Activated CD4-positive, alpha-beta memory T cell treated with anti-CD3 and anti-CD28 coated beads for 36 hours (primary cell): Measurements from ENCODE around the gene CMBL. TPM values are rescaled to one million over a fixed set of nuclear protein-coding genes. Genes with fewer than 3 reads are reported as not detected.
A peak's percentile ranks its signal among the peaks of the same experiment; 100 is the strongest.
"Not testable (repeated sequence)": the region's sequence is repeated elsewhere in the genome, so short reads cannot be mapped to it uniquely, and the experiment has no call there.

Experiments used
- CTCF ChIA-PET: fragments of 350-600 bp; sonication (Branson Sonifier 250); formaldehyde crosslinking; loops from one replicate; lab custom pipeline; 2021; ENCODE audit warnings: antibody characterized with exemption, inconsistent platforms; lab: Charles Lee
- POLR2A ChIA-PET: fragments of 350-600 bp; sonication (Branson Sonifier 250); formaldehyde crosslinking; loops from one replicate; lab custom pipeline; 2021; ENCODE audit warnings: antibody characterized with exemption; lab: Charles Lee
- DNase-seq: peaks from one replicate; pipeline ENCODE4 v3.0.0-alpha.2; 2020
- H3K27ac Mint-ChIP-seq: one replicate; pipeline ENCODE4 v1.8.0; 2021; ENCODE audit warnings: mixed read lengths
- H3K27me3 Mint-ChIP-seq: one replicate; pipeline ENCODE4 v1.8.0; 2021; ENCODE audit warnings: mixed read lengths
- H3K36me3 Mint-ChIP-seq: one replicate; pipeline ENCODE4 v1.8.0; 2021; ENCODE audit warnings: mixed read lengths
- H3K4me1 Mint-ChIP-seq: one replicate; pipeline ENCODE4 v1.8.0; 2021; ENCODE audit warnings: low read depth, mixed read lengths
- H3K4me3 Mint-ChIP-seq: one replicate; pipeline ENCODE4 v1.8.0; 2021; ENCODE audit warnings: mild to moderate bottlenecking, mixed read lengths
- H3K9me3 Mint-ChIP-seq: one replicate; pipeline ENCODE4 v1.8.0; 2021; ENCODE audit warnings: mixed read lengths
- intact Hi-C: fragments of 100-400 bp; cut with micrococcal nuclease; formaldehyde crosslinking; loops from one replicate; pipeline ENCODE4 v1.15.1; 2023
- total RNA-seq, 2 experiments: library from RNA; stranded (reverse); gene quantifications; one replicate each; pipeline ENCODE4 v1.2.3, GENCODE V29; 2021

The CMBL gene
- total RNA-seq, 2 experiments from 2014 or later: 1.2 to 1.3 TPM

- ChIA-PET CTCF (no interaction called here), POLR2A (no interaction called here)
- Mint-ChIP-seq H3K27ac (no peak overlapping the region), H3K36me3 (no peaks in the 10 kb centered on the region), H3K4me3 (no peak overlapping the region), H3K9me3 (no peaks in the 10 kb centered on the region), H3K4me1 (peaks cover 7% of the 10 kb centered on the region), H3K27me3 (no peaks in the 10 kb centered on the region)
- intact Hi-C loops: no loop called here
- DNase-seq: no peak
Observed at GRCh38 chr5:10289353-10289752, 18.3 kb downstream of the CMBL start.

- H3K9me3 Mint-ChIP-seq: no peaks in the 10 kb centered on the region
- peaks cover 13% of the 10 kb centered on the region for H3K4me1 Mint-ChIP-seq
- intact Hi-C loops: no loop called here
- no peaks in the 10 kb centered on the region for H3K27me3 Mint-ChIP-seq
- CTCF ChIA-PET: no interaction called here
- DNase-seq: peak; percentile 50
- POLR2A ChIA-PET: no interaction called here
- no peak overlapping the region for H3K27ac Mint-ChIP-seq
- no peaks in the 10 kb centered on the region for H3K36me3 Mint-ChIP-seq
- no peak overlapping the region for H3K4me3 Mint-ChIP-seq
Observed at GRCh38 chr5:10288592-10289219, 19.0 kb downstream of the CMBL start.

GRCh38 chr5:10286862-10287227 is 20.9 kb downstream of the CMBL start:
- DNase-seq: no peak

GRCh38 chr5:10286162-10286861 is 21.4 kb downstream of the CMBL start:
- ChIA-PET POLR2A (no interaction called here), CTCF (interaction anchor here (1.0 kb wide), 1 partner anchor 71 kb away, joined by 5 read pairs; no protein-coding TSS in a partner anchor)
- Mint-ChIP-seq H3K36me3 (no peaks in the 10 kb centered on the region), H3K9me3 (no peaks in the 10 kb centered on the region), H3K4me1 (peaks cover 18% of the 10 kb centered on the region), H3K27ac (no peak overlapping the region), H3K27me3 (no peaks in the 10 kb centered on the region), H3K4me3 (no peak overlapping the region)
- DNase-seq: no peak
- intact Hi-C loops: no loop called here

More at GRCh38 chr5:10286862-10287227, 20.9 kb downstream of the CMBL start:
- POLR2A ChIA-PET: no interaction called here
- intact Hi-C loops: no loop called here
- Mint-ChIP-seq H3K4me3 (no peak overlapping the region), H3K27ac (no peak overlapping the region), H3K9me3 (no peaks in the 10 kb centered on the region), H3K4me1 (peaks cover 18% of the 10 kb centered on the region), H3K36me3 (no peaks in the 10 kb centered on the region), H3K27me3 (no peaks in the 10 kb centered on the region)
- CTCF ChIA-PET: no interaction called here

- H3K9me3 Mint-ChIP-seq, H3K4me3 Mint-ChIP-seq, H3K27ac Mint-ChIP-seq, H3K36me3 Mint-ChIP-seq, POLR2A ChIA-PET, DNase-seq, H3K27me3 Mint-ChIP-seq: not testable (repeated sequence)
- peaks cover 18% of the 10 kb centered on the region for H3K4me1 Mint-ChIP-seq
- CTCF ChIA-PET: interaction anchor here (1.0 to 2.9 kb wide), 3 partner anchors 72 to 342 kb away, joined by 5 to 22 read pairs (median 10); no protein-coding TSS in a partner anchor
- intact Hi-C loops: loop anchor here (2.0 kb wide), 2 partner anchors 155 to 343 kb away; partner anchors contain the start of gene ROPN1L
Observed at GRCh38 chr5:10285362-10285761, 22.3 kb downstream of the CMBL start.

GRCh38 chr5:10283927-10284635 is 23.6 kb downstream of the CMBL start:
- ChIA-PET POLR2A (interaction anchor here (0.8 to 1.1 kb wide), 2 partner anchors 69 to 71 kb away, joined by 4 to 9 read pairs; partner anchors contain the start of gene MARCHF6), CTCF (interaction anchor here (0.7 to 2.9 kb wide), 29 partner anchors 8 to 405 kb away, joined by 3 to 22 read pairs (median 5); partner anchors contain the start of genes ATPSCKMT, CMBL, MARCHF6 and ROPN1L)
- DNase-seq: peak; percentile 87
- Mint-ChIP-seq H3K4me1 (peaks cover 18% of the 10 kb centered on the region), H3K4me3 (no peak overlapping the region), H3K27ac (peak overlapping the region; percentile 13), H3K27me3 (no peaks in the 10 kb centered on the region), H3K36me3 (no peaks in the 10 kb centered on the region), H3K9me3 (no peaks in the 10 kb centered on the region)
- intact Hi-C loops: loop anchor here (1.0 to 2.0 kb wide), 6 partner anchors 69 to 405 kb away; partner anchors contain the start of genes MARCHF6 and ROPN1L

- CTCF ChIA-PET: interaction anchor here (1.2 kb wide), 1 partner anchor 347 kb away, joined by 3 read pairs; no protein-coding TSS in a partner anchor
- Mint-ChIP-seq H3K27ac (no peak overlapping the region), H3K4me1 (peaks cover 21% of the 10 kb centered on the region), H3K9me3 (no peaks in the 10 kb centered on the region), H3K27me3 (no peaks in the 10 kb centered on the region), H3K4me3 (no peak overlapping the region), H3K36me3 (no peaks in the 10 kb centered on the region)
- POLR2A ChIA-PET: no interaction called here
- intact Hi-C loops: no loop called here
- DNase-seq: no peak
Observed at GRCh38 chr5:10279925-10280720, 27.6 kb downstream of the CMBL start.

GRCh38 chr5:10279328-10279727 is 28.4 kb downstream of the CMBL start:
- Mint-ChIP-seq H3K36me3 (no peaks in the 10 kb centered on the region), H3K27me3 (no peaks in the 10 kb centered on the region), H3K9me3 (no peaks in the 10 kb centered on the region), H3K4me1 (peaks cover 22% of the 10 kb centered on the region), H3K4me3 (no peak overlapping the region), H3K27ac (no peak overlapping the region)
- ChIA-PET CTCF (interaction anchor here (1.2 kb wide), 1 partner anchor 348 kb away, joined by 3 read pairs; no protein-coding TSS in a partner anchor), POLR2A (no interaction called here)
- intact Hi-C loops: no loop called here
- no peak for DNase-seq

- ChIA-PET POLR2A (no interaction called here), CTCF (interaction anchor here (1.3 kb wide), 1 partner anchor 75 kb away, joined by 3 read pairs; the partner anchor contains the start of gene MARCHF6)
- Mint-ChIP-seq H3K4me3 (no peak overlapping the region), H3K27ac (no peak overlapping the region), H3K4me1 (peaks cover 16% of the 10 kb centered on the region), H3K9me3 (no peaks in the 10 kb centered on the region), H3K36me3 (no peaks in the 10 kb centered on the region), H3K27me3 (no peaks in the 10 kb centered on the region)
- no peak for DNase-seq
- intact Hi-C loops: no loop called here
Observed at GRCh38 chr5:10278658-10279279, 28.9 kb downstream of the CMBL start.

- no peaks in the 10 kb centered on the region for H3K9me3 Mint-ChIP-seq
- ChIA-PET POLR2A (no interaction called here), CTCF (interaction anchor here (1.3 kb wide), 1 partner anchor 75 kb away, joined by 3 read pairs; the partner anchor contains the start of gene MARCHF6)
- no peaks in the 10 kb centered on the region for H3K36me3 Mint-ChIP-seq
- H3K4me3 Mint-ChIP-seq: no peak overlapping the region
- intact Hi-C loops: no loop called here
- no peak for DNase-seq
- peaks cover 11% of the 10 kb centered on the region for H3K4me1 Mint-ChIP-seq
- H3K27me3 Mint-ChIP-seq: no peaks in the 10 kb centered on the region
- H3K27ac Mint-ChIP-seq: no peak overlapping the region
Observed at GRCh38 chr5:10277773-10278630, 29.7 kb downstream of the CMBL start.
